GM13976 (cell line): ENCODE data around the gene MND1.

ENCODE experiments used
- DNase-seq: peaks from one replicate; pipeline ENCODE4 v3.0.0; 2012; ENCODE audit warnings: low spot score
- in situ Hi-C: fragments of 300-500 bp; cut with MboI; formaldehyde crosslinking; loops from one replicate; pipeline ENCODE4 v1.12.0; 2022; ENCODE audit warnings: low sequenced_read_pairs, mixed read lengths, inconsistent platforms; ENCODE audit not compliant: unreplicated experiment
- TF ChIP-seq, protein P1 (sequence below): IDR thresholded peaks from 2 replicates; pipeline ENCODE4 v1.5.1; 2012; ENCODE audit warnings: borderline replicate concordance, mild to moderate bottlenecking; ENCODE audit not compliant: insufficient read depth; ENCODE audit errors: extremely low read depth, missing control alignments, control extremely low read depth

MND1 gene

GRCh38 chr4:153365003-153365402 lies 20.5 kb downstream of the MND1 start:
- in situ Hi-C loops: no loop called here
- DNase-seq: no peak
- TF ChIP-seq, protein P1, sequence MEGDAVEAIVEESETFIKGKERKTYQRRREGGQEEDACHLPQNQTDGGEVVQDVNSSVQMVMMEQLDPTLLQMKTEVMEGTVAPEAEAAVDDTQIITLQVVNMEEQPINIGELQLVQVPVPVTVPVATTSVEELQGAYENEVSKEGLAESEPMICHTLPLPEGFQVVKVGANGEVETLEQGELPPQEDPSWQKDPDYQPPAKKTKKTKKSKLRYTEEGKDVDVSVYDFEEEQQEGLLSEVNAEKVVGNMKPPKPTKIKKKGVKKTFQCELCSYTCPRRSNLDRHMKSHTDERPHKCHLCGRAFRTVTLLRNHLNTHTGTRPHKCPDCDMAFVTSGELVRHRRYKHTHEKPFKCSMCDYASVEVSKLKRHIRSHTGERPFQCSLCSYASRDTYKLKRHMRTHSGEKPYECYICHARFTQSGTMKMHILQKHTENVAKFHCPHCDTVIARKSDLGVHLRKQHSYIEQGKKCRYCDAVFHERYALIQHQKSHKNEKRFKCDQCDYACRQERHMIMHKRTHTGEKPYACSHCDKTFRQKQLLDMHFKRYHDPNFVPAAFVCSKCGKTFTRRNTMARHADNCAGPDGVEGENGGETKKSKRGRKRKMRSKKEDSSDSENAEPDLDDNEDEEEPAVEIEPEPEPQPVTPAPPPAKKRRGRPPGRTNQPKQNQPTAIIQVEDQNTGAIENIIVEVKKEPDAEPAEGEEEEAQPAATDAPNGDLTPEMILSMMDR: no peak

DNA sequence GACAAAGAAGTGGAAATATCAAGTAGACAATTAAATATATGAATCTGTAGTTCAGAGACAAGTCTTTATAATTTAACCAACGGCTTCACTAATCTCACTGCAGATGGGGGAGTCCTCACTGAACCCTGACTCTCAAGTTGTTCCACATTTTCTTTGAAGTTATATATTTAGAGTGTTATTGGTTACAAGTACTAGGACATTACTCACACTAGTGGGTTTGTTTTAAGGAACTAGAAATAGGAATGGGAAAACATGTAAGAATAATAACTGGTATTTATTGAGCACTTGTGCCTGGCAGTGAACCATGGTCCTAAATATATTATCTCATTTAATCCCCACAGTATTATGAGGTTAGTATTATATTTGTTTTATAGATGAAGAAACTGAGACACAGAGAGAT lies 22.0 kb downstream of the MND1 start:
- TF ChIP-seq, protein P1: no peak
- in situ Hi-C loops: no loop called here
- no peak for DNase-seq

- TF ChIP-seq, protein P1: no peak
- no peak for DNase-seq
- in situ Hi-C loops: no loop called here
Observed at GRCh38 chr4:153367092-153367491, 22.6 kb downstream of the MND1 start.

- TF ChIP-seq, protein P1: no peak
- in situ Hi-C loops: no loop called here
- no peak for DNase-seq
Observed at GRCh38 chr4:153369021-153369420, 24.5 kb downstream of the MND1 start.

- DNase-seq: no peak
- TF ChIP-seq, protein P1: no peak
- in situ Hi-C loops: no loop called here
Observed at GRCh38 chr4:153371701-153372234, 27.3 kb downstream of the MND1 start.

DNA sequence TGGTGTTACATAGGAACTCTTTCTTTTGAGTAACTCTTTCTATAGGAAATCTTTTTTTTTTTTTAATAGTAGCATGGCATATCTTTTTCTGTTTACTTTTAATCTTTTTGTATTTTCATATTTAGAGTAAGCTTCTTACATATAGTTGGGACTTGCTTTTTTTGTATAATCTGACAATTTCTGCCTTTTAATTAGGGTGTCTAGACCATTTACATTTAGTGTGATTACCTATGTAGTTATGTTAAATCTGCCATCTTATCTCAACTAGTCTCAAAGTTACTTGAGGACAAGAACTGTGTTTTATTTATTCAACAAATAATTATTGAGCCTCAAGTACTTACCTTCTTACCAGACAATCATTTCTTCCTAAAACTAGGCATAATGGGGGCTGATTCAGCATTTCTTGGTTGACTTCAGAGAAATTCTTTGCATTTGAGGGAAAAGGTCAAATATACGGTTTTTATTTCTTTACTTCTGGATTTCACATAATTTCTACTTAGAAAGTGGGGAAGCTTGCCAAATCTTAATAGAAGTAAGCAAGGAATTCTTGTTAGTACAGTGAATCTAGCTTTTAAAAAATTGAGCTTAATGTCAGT lies 28.6 kb downstream of the MND1 start:
- DNase-seq: no peak
- TF ChIP-seq, protein P1: no peak
- in situ Hi-C loops: no loop called here
